Activated CD8-positive, alpha-beta T cell treated with anti-CD3 and anti-CD28 coated beads for 36 hours (primary cell): ENCODE measurements around the gene AKNA. TPM values are rescaled to one million over a fixed set of nuclear protein-coding genes. Genes with fewer than 3 reads are reported as not detected.
A peak's percentile ranks its signal among the peaks of the same experiment; 100 is the strongest.

Experiments used
- ATAC-seq: fragments of 200-7000 bp; cut with Tn5 transposase; one replicate; pipeline ENCODE4 v1.10.0; 2021; ENCODE audit warnings: mild to moderate bottlenecking, moderate library complexity
- CTCF ChIA-PET: fragments of 350-600 bp; sonication (Branson Sonifier 250); formaldehyde crosslinking; loops from one replicate; lab custom pipeline; 2021; ENCODE audit warnings: antibody characterized with exemption; lab: Charles Lee
- POLR2A ChIA-PET: fragments of 350-600 bp; sonication (Branson Sonifier 250); formaldehyde crosslinking; loops from one replicate; lab custom pipeline; 2021; ENCODE audit warnings: antibody characterized with exemption; lab: Charles Lee
- DNase-seq: peaks from one replicate; pipeline ENCODE4 v3.0.0-alpha.2; 2020
- H3K27ac Mint-ChIP-seq: one replicate; pipeline ENCODE4 v1.8.0; 2021; ENCODE audit warnings: mild to moderate bottlenecking, mixed read lengths
- H3K27me3 Mint-ChIP-seq: one replicate; pipeline ENCODE4 v1.8.0; 2021; ENCODE audit warnings: mixed read lengths
- H3K36me3 Mint-ChIP-seq: one replicate; pipeline ENCODE4 v1.8.0; 2021; ENCODE audit warnings: low read depth, mixed read lengths
- H3K4me1 Mint-ChIP-seq: one replicate; pipeline ENCODE4 v1.8.0; 2021; ENCODE audit warnings: low read depth, mixed read lengths
- H3K4me3 Mint-ChIP-seq: one replicate; pipeline ENCODE4 v1.8.0; 2021; ENCODE audit warnings: mild to moderate bottlenecking, moderate library complexity, mixed read lengths
- H3K9me3 Mint-ChIP-seq: one replicate; pipeline ENCODE4 v1.8.0; 2021; ENCODE audit warnings: mixed read lengths
- intact Hi-C: fragments of 100-400 bp; cut with micrococcal nuclease; formaldehyde crosslinking; loops from one replicate; pipeline ENCODE4 v1.10.0; 2022
- total RNA-seq, 2 experiments: library from RNA; stranded (reverse); gene quantifications; one replicate each; pipeline ENCODE4 v1.2.3, GENCODE V29; 2021
- TF ChIP-seq, protein P1 (sequence below): fragments of 200-600 bp; IDR thresholded peaks from one replicate; pipeline ENCODE4 v1.8.0; 2022; ENCODE audit warnings: antibody characterized with exemption, mild to moderate bottlenecking

The AKNA gene
- total RNA-seq, 2 experiments from 2014 or later, result 166 to 167 TPM

DNA sequence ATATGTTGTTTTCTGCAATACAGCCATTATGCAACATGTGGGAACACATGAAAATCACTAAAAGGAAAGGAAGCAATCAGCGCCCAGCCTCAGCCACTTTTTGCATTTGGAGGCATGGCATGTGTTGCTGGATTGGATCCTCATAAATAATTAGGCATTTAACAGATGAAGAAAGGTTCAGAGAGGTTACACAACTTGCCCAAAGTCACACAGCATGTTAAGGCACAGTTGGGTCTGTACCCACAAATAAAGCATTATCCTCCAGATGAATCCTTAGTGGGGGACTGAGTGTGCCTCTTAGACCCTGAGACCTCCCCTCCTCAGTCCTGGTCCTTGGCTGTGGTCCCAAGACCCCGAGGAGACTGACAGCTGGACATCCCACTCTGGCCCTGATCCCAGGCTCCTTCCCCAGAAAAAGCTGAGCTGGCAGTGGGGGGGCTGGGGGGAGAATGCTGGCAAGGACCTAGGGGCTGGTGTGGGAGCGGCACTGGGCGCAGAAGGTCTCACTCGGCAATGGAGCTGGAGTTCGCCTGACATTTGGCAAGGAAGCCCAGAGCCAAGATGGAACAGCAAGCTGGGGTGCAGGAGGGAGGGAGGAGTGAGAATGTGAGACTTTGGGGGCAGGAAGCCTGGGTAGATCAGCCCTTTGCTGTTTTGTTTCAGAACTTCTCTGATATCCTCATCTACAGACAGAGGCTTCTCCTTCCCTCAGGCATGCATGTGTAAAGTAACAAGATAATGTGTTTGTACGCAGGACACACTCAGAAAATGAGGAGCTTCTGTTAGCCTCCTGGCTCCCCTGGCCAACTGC is 6.9 kb upstream of the AKNA start:
- Mint-ChIP-seq H3K27ac (peak overlapping the region; percentile 69), H3K36me3 (peaks cover 46% of the 10 kb centered on the region), H3K27me3 (no peaks in the 10 kb centered on the region), H3K4me3 (peak overlapping the region; percentile 65), H3K9me3 (no peaks in the 10 kb centered on the region), H3K4me1 (peaks cover 72% of the 10 kb centered on the region)
- TF ChIP-seq, protein P1, sequence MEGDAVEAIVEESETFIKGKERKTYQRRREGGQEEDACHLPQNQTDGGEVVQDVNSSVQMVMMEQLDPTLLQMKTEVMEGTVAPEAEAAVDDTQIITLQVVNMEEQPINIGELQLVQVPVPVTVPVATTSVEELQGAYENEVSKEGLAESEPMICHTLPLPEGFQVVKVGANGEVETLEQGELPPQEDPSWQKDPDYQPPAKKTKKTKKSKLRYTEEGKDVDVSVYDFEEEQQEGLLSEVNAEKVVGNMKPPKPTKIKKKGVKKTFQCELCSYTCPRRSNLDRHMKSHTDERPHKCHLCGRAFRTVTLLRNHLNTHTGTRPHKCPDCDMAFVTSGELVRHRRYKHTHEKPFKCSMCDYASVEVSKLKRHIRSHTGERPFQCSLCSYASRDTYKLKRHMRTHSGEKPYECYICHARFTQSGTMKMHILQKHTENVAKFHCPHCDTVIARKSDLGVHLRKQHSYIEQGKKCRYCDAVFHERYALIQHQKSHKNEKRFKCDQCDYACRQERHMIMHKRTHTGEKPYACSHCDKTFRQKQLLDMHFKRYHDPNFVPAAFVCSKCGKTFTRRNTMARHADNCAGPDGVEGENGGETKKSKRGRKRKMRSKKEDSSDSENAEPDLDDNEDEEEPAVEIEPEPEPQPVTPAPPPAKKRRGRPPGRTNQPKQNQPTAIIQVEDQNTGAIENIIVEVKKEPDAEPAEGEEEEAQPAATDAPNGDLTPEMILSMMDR, result no peak
- ATAC-seq, result no peak
- CTCF ChIA-PET, result interaction anchor here (1.0 to 4.6 kb wide), 6 partner anchors 9 to 55 kb away, joined by 3 to 20 read pairs (median 3); no protein-coding TSS in a partner anchor
- intact Hi-C loops, result no loop called here
- no peak for DNase-seq
- POLR2A ChIA-PET, result interaction anchor here (0.7 to 4.0 kb wide), 7 partner anchors 8 to 258 kb away, joined by 3 to 50 read pairs (median 4); partner anchors contain the start of gene AKNA

DNA sequence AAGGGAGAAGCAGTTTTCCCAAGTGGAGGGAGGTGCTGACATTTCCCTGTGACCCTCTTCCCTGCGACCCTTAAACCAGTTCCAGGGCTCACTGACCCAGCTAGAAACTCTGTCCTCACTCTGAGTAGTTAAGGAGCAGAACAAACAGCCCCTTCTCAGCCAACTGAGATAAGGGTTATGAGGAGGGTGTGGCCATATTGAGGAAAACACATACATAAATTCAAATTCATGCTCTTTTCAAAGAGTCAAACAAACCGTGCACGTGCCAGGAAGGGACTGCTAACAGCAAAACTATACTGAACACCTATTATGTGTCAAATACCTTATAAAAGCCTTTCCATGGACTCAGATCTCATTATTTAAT is 4.9 kb upstream of the AKNA start:
- Mint-ChIP-seq H3K27ac (peak overlapping the region; percentile 48), H3K4me3 (no peak overlapping the region), H3K27me3 (no peaks in the 10 kb centered on the region), H3K9me3 (no peaks in the 10 kb centered on the region), H3K36me3 (peaks cover 65% of the 10 kb centered on the region), H3K4me1 (peaks cover 75% of the 10 kb centered on the region)
- ATAC-seq (no peak), DNase-seq (no peak)
- ChIA-PET CTCF (interaction anchor here (1.0 to 4.6 kb wide), 3 partner anchors 13 to 53 kb away, joined by 3 to 20 read pairs (median 5); no protein-coding TSS in a partner anchor), POLR2A (interaction anchor here (13.2 to 17.7 kb wide), 2 partner anchors 24 to 47 kb away, joined by 277 to 351 read pairs; no protein-coding TSS in a partner anchor)
- intact Hi-C loops, result no loop called here
- TF ChIP-seq, protein P1, result no peak

DNA sequence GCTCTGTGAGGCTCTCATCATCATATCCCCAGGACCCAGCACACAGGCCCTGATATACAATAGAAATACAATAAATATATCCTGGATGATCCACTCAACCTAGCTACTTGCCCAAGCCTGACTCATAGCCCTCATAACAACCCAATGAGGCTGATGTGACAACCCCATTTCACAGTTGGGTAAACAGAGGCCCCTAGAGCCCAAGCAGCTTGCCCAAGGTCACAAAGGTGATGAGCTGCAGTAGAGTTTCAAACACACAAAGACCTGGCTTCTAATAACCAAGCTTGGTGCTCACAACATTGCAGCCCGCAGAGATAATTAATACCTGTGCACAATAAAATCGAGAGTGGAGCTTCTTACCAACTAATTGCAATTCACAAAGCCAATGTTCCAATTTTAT is 3.2 kb upstream of the AKNA start:
- ATAC-seq, result no peak
- Mint-ChIP-seq H3K27ac (peak overlapping the region; percentile 94), H3K36me3 (peaks cover 78% of the 10 kb centered on the region), H3K27me3 (no peaks in the 10 kb centered on the region), H3K9me3 (no peaks in the 10 kb centered on the region), H3K4me3 (peak overlapping the region; percentile 84), H3K4me1 (peaks cover 61% of the 10 kb centered on the region)
- ChIA-PET POLR2A (interaction anchor here (1.5 to 17.7 kb wide), 4 partner anchors 10 to 46 kb away, joined by 4 to 351 read pairs (median 158); no protein-coding TSS in a partner anchor), CTCF (interaction anchor here (1.1 to 10.4 kb wide), 6 partner anchors 14 to 50 kb away, joined by 3 to 98 read pairs (median 10); no protein-coding TSS in a partner anchor)
- intact Hi-C loops, result no loop called here
- DNase-seq, result no peak
- TF ChIP-seq, protein P1, result no peak

DNA sequence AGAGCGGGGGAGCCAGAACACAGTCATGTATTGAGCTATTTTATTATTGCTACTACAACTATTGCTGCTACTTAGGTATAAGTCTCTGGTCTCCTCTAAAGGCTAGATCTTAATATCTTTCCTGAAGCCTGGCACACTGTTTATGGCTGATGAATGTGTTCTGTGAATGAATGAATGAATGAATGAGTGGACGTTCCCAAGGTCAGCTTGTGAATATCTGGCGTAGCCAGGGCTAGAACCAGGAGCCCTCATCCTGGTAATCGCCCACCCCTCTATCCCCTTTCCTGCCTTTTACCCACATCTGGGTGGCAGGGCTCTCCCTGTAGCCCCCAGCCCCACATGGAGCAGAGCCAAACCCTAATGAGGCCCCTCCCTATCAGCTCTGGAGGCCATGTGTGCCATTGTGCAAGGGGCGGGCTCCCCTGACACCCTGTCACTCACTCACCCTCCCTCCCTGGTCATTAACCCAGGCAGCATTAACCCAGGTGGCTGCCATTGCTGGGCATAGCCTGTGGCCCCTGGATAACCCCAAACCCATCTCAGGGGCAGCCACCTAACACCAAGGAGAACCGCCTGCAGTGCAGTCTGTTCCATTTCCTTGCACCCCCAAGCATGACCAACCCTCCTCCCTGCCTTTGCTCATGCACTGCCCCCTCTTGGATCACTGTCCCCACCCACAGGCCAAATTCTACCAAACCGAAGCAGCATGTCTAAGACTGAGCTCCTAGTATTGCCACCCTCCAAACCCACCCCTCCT is 2.0 kb upstream of the AKNA start:
- DNase-seq, result peak; percentile 62
- peaks cover 49% of the 10 kb centered on the region for H3K4me1 Mint-ChIP-seq
- intact Hi-C loops, result no loop called here
- peak overlapping the region; percentile 84 for H3K4me3 Mint-ChIP-seq
- CTCF ChIA-PET, result interaction anchor here (0.8 to 10.4 kb wide), 10 partner anchors 8 to 263 kb away, joined by 3 to 98 read pairs (median 6); no protein-coding TSS in a partner anchor
- peak; percentile 2 for ATAC-seq
- H3K9me3 Mint-ChIP-seq, result no peaks in the 10 kb centered on the region
- peak overlapping the region; percentile 94 for H3K27ac Mint-ChIP-seq
- POLR2A ChIA-PET, result interaction anchor here (0.6 to 17.7 kb wide), 9 partner anchors 7 to 221 kb away, joined by 3 to 351 read pairs (median 15); partner anchors contain the start of genes ATP6V1G1 and TMEM268
- TF ChIP-seq, protein P1, result peak; percentile 12
- peaks cover 76% of the 10 kb centered on the region for H3K36me3 Mint-ChIP-seq
- no peaks in the 10 kb centered on the region for H3K27me3 Mint-ChIP-seq
